HL-60 (cell line): Measurements from ENCODE around the gene SLC6A7.

ENCODE experiments used
- DNase-seq, 2 experiments: peaks; one replicate each; pipeline ENCODE4 v3.0.0-alpha.2; 2010 to 2020; ENCODE audit warnings: low read depth in 1 of 2, low spot score in 1 of 2
- H3K27ac ChIP-seq: fragments of 250-450 bp; sonication (Bioruptor Pico); replicated peaks from 2 replicates; pipeline ENCODE4 v1.5.1; 2020; ENCODE audit warnings: mild to moderate bottlenecking, moderate library complexity
- H3K27me3 ChIP-seq: fragments of 250-450 bp; sonication (Bioruptor Pico); 2 replicates; pipeline ENCODE4 v1.5.1; 2021; ENCODE audit warnings: mild to moderate bottlenecking, moderate library complexity; ENCODE audit not compliant: insufficient read depth, poor library complexity, severe bottlenecking
- H3K4me3 ChIP-seq: replicated peaks from 2 replicates; pipeline ENCODE4 v1.5.1; 2011; ENCODE audit warnings: mild to moderate bottlenecking, control low read depth, low read length; ENCODE audit not compliant: insufficient read depth
- CTCF ChIP-seq: IDR thresholded peaks from one replicate; pipeline ENCODE4 v1.5.1; 2011; ENCODE audit warnings: low read length, control low read depth, inconsistent platforms; ENCODE audit not compliant: insufficient read depth
- GABPA ChIP-seq: IDR thresholded peaks from 2 replicates; pipeline ENCODE4 v1.6.1; 2012; ENCODE audit warnings: low read depth
- POLR2AphosphoS5 ChIP-seq: IDR thresholded peaks from 2 replicates; pipeline ENCODE4 v1.6.1; 2012; ENCODE audit warnings: low read depth
- REST ChIP-seq: IDR thresholded peaks from 2 replicates; pipeline ENCODE4 v1.6.1; 2012; ENCODE audit warnings: low read depth; ENCODE audit not compliant: insufficient replicate concordance
- SPI1 ChIP-seq: IDR thresholded peaks from 2 replicates; pipeline ENCODE4 v1.6.1; 2012; ENCODE audit warnings: low read depth, mild to moderate bottlenecking, borderline replicate concordance

Gene SLC6A7

GRCh38 chr5:150203832-150204589, 14.1 kb downstream of the SLC6A7 start:
- TF ChIP-seq CTCF (no peak), GABPA (no peak), SPI1 (no peak), POLR2AphosphoS5 (no peak), REST (no peak)
- peaks cover 4% of the 10 kb centered on the region for H3K27me3 ChIP-seq
- DNase-seq, result no peak
- H3K4me3 ChIP-seq, result no peak overlapping the region
- H3K27ac ChIP-seq, result no peak overlapping the region

GRCh38 chr5:150204590-150204960, 14.7 kb downstream of the SLC6A7 start:
- DNase-seq, result no peak
- H3K27ac ChIP-seq, result no peak overlapping the region
- TF ChIP-seq GABPA (no peak), POLR2AphosphoS5 (no peak), REST (no peak), CTCF (no peak)
- H3K27me3 ChIP-seq, result peaks cover 8% of the 10 kb centered on the region
- no peak overlapping the region for H3K4me3 ChIP-seq

GRCh38 chr5:150206098-150206778, 16.4 kb downstream of the SLC6A7 start:
- H3K27ac ChIP-seq, result no peak overlapping the region
- DNase-seq, result peak in 1 of 2 experiments; percentile 33
- no peak overlapping the region for H3K4me3 ChIP-seq
- 0 out of 2 replicates have a peak, but pooled peaks have one; percentile 33 for TF ChIP-seq POLR2AphosphoS5
- no peak for TF ChIP-seq GABPA
- TF ChIP-seq SPI1, result peak; percentile 27; the same call in 1 of the 2 replicates
- peaks cover 8% of the 10 kb centered on the region for H3K27me3 ChIP-seq

GRCh38 chr5:150206779-150207115, 16.9 kb downstream of the SLC6A7 start:
- TF ChIP-seq POLR2AphosphoS5, result no peak
- no peak for TF ChIP-seq REST
- no peak for TF ChIP-seq GABPA
- TF ChIP-seq SPI1, result no peak
- no peak for TF ChIP-seq CTCF
- DNase-seq, result no peak
- Histone ChIP-seq H3K27me3 (peaks cover 8% of the 10 kb centered on the region), H3K27ac (no peak overlapping the region), H3K4me3 (no peak overlapping the region)
